Stimulated activated CD8-positive, alpha-beta memory T cell treated with anti-CD3 and anti-CD28 coated beads, Interleukin-4, amount 100 ng/mL, for 1 hour (primary cell): ENCODE measurements around the gene CLDN15.
"Not testable (repeated sequence)": the region's sequence is repeated elsewhere in the genome, so short reads cannot be mapped to it uniquely, and the experiment has no call there.

Experiments
- DNase-seq, 2 donors: peaks; one replicate each; pipeline ENCODE4 v3.0.0-alpha.2; 2020; ENCODE audit warnings: low read depth in 2 of 2, low spot score in 1 of 2

CLDN15 gene

GRCh38 chr7:101222275-101222830, 15.2 kb downstream of the CLDN15 start:
- DNase-seq, result no peak

GRCh38 chr7:101220295-101220694, 17.3 kb downstream of the CLDN15 start:
- DNase-seq, result no peak

- no peak for DNase-seq
These were observed 19.1 kb downstream of the CLDN15 start for GRCh38 chr7:101218236-101219125.

- DNase-seq, result peak; percentile 92
These were observed 20.0 kb downstream of the CLDN15 start, which contains the start of the genes PLOD3 and ZNHIT1 for GRCh38 chr7:101217388-101218235. Gene PLOD3 (minus strand): TSS chr7:101217581. CDS start chr7:101217274, 307 bp downstream. Gene ZNHIT1 (plus strand): TSS chr7:101218165. CDS start chr7:101218196, 31 bp downstream.

- no peak for DNase-seq
These were observed 20.7 kb downstream of the CLDN15 start for GRCh38 chr7:101216860-101217387.

- DNase-seq, result no peak
These were observed 21.4 kb downstream of the CLDN15 start for GRCh38 chr7:101216001-101216859.

- no peak for DNase-seq
These were observed 25.6 kb downstream of the CLDN15 start for GRCh38 chr7:101212014-101212413.

GRCh38 chr7:101211501-101211900, 26.1 kb downstream of the CLDN15 start:
- DNase-seq, result no peak

- no peak for DNase-seq
These were observed 27.5 kb downstream of the CLDN15 start for GRCh38 chr7:101210143-101210542.

- DNase-seq, result no peak
These were observed 28.8 kb downstream of the CLDN15 start for GRCh38 chr7:101208794-101209193.

GRCh38 chr7:101207459-101207858, 30.1 kb downstream of the CLDN15 start:
- DNase-seq, result no peak

- DNase-seq, result no peak
These were observed 30.9 kb downstream of the CLDN15 start for GRCh38 chr7:101206665-101207042.

GRCh38 chr7:101205901-101206664, 31.5 kb downstream of the CLDN15 start:
- no peak for DNase-seq

- not testable (repeated sequence) for DNase-seq
These were observed 33.6 kb downstream of the CLDN15 start for GRCh38 chr7:101203740-101204738.

- DNase-seq, result no peak
These were observed 35.0 kb downstream of the CLDN15 start for GRCh38 chr7:101202603-101202918.

GRCh38 chr7:101201695-101202602, 35.7 kb downstream of the CLDN15 start:
- no peak for DNase-seq

- no peak for DNase-seq
These were observed 36.6 kb downstream of the CLDN15 start, which contains the start of gene MOGAT3 for GRCh38 chr7:101200862-101201599. Gene MOGAT3 (minus strand): TSS chr7:101201036. CDS start chr7:101200854, 182 bp downstream.
